ENCODE measurements around the gene LCN12.
A peak's percentile ranks its signal among the peaks of the same experiment; 100 is the strongest.
"Not testable (repeated sequence)": the region's sequence is repeated elsewhere in the genome, so short reads cannot be mapped to it uniquely, and the experiment has no call there.

The LCN12 gene

DNA sequence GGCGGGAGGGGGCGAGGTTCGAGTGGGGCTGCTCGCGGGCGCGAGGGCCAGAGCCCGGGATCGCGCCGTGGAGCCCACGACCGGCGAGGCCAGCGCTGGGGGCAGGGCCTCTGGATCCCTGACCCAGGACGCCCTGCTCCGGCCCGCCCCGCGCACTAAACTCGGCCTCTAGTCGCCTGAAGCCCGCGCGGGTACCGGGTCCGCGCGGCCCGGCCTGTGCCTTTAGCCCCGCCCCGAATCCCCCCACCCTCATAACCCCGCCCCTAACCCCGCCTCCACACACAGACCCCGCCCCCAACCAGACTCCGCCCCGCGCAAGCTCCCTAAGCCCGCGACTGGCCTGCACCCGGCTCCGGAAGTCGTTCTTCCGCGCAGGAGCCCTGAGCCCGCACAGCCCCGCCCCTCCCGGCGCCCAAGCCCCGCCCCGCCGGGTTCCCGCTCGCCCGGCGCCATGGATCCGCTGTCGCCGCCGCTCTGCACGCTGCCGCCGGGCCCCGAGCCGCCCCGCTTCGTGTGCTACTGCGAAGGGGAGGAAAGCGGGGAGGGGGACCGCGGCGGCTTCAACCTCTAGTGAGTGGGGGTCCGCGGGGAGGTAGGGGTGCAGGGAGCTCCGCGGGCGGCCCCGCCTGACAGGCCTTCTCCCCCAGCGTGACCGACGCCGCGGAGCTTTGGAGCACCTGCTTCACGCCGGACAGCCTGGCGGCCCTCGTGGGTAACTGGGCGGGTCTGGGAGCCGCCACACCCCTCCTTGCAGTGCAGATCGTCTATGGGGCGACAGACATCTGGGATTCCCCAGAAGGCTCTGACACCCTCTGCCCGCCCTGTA is 40.1 kb downstream of the LCN12 start, which contains the start of gene PAXX:
PAXX (plus strand) TSS at position 430 of the 826 bp plus-strand sequence; CDS start at position 452, 22 bp downstream.
- peak; percentile 86 for DNase-seq (ENCODE audit: low spot score)

GRCh38 chr9:136992819-136993369 is 40.8 kb downstream of the LCN12 start:
- DNase-seq (ENCODE audit: low spot score), result no peak

DNA sequence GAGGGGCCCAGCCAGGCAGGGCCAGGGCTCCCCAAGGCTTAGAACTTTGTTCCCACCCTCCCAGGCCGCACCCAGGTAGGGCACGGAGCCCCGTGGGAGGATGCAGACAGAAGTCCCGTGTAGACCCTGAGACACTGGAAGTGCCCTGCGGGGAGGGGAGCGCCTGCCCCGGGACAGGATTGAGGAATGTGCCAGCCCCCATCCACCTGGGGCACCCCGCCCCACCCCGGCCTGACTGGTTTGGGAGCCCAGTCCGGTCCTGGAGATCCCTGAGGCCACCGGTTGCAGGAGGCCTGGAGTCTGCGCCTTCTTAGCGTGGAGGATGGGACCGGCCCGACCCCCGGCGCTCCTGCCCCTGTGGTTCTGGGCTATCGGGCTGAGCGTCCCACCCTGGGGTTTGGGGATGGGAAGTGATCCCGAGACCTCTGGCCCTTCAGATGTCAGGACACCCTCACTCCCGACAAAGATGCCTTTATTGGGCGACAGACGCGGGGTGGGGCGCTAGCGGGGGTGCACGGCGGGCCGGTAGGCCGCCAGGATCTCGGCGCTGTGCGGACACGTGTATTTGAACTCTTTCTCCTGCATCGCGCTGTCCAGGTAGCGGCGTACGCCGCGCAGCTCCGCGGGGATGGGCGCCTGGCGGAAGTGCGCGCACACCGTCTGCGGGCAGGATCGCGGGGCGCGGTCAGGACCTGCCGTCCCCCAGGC is 42.3 kb downstream of the LCN12 start:
- no peak for DNase-seq (ENCODE audit: low spot score)

DNA sequence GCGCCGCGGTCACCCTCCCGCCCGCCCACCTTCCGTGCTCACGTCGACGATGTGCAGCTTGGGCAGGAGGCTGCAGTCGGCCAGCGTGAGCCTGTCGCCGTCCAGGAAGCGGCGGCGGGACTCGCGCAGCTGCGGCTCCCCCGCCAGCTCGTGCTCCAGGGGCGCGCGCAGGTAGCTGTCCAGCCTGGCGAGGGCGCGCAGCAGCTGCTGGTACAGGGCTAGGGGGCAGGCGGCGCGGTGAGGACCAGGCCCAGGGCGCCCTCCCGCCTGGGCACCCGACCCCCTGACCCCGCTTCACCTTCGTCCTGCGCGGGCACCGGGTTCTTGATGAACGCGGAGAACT is 42.8 kb downstream of the LCN12 start:
- DNase-seq (ENCODE audit: low spot score), result no peak

GRCh38 chr9:136995362-136995761 is 43.3 kb downstream of the LCN12 start:
- DNase-seq (ENCODE audit: low spot score), result no peak

DNA sequence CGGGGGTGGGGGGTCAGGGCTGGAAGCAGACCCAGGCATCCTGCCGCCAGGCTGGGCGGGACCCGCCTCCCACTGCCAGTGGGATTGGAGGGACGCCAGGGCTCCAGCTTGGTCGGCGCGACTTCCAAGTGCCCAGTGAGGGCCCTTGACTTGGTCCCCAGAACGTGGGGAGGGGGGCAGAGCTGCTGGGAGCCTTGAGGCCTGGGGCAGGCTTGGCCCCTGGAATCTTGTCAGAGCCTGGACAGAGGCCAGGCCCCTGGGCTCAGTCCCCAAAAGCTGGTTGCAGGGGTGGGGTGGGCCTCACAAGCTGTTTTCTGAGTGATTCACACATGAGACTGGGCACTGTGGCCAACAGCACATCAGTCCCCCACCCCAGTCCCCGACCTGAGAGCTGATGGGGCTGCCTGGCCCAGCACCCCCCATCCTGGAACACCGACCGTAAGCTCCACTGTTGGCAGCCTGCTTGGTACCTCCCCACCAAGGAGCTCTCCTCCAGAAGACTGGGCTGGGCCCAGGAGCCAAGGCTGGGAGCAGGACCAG is 43.8 kb downstream of the LCN12 start:
- no peak for DNase-seq (ENCODE audit: low spot score)

DNA sequence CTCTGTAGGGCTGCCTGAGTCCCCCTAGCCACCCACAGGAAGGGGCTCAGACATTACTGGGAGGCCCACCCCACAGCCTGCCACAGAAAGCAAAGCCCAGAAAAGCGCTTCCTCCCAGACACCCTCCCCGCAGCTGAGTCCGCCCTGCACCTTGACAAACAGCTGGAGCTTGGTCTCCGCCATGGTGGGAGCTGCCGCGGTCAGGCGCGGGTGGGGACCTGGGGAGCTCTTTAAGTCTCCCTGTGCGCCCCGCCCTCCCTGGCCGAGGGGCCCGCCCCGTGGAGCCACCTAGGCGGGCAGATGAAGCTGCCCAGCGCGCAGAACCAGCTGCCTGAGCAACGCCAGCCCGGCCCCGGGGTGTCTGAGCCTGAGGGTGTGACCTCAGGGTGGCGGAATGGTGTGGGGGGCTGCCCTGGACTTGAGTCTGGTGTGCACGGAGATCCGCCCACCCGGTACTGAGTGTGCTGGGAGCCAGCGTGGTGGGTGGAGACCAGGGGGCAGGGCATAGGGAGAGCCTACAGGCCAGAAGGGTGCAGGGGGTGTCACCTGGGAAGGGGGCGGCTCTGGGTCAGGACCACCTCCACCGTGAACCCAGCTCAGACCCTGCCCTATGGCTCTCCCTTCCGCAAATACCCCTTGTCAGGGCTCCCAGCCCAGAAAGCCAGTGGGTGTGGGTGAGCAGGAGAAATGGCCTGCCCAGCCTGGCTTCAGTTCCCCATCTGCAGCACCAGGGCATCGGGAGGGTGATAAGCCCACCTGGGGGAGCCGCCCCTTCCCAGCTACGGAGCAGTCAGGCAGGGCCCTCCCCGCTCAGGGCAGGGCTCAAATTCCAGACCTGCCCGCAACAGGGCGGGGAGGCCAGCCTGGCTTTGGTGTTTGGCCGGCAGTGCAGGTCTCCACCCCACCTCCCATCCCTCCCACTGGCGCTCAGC is 44.6 kb downstream of the LCN12 start, which contains the start of gene CLIC3:
CLIC3 (minus strand) TSS at position 208 of the 932 bp plus-strand sequence; CDS start at position 183, 25 bp downstream.
- DNase-seq (ENCODE audit: low spot score), result no peak

GRCh38 chr9:136997371-136997770 is 45.3 kb downstream of the LCN12 start:
- DNase-seq (ENCODE audit: low spot score), result no peak

GRCh38 chr9:136997830-136998234 is 45.8 kb downstream of the LCN12 start:
- DNase-seq (ENCODE audit: low spot score), result peak; percentile 46

GRCh38 chr9:137000177-137000930 is 48.3 kb downstream of the LCN12 start:
- no peak for DNase-seq (ENCODE audit: low spot score)

- DNase-seq (ENCODE audit: low spot score), result no peak
Observed at GRCh38 chr9:137001857-137002645, 50.0 kb downstream of the LCN12 start.

DNA sequence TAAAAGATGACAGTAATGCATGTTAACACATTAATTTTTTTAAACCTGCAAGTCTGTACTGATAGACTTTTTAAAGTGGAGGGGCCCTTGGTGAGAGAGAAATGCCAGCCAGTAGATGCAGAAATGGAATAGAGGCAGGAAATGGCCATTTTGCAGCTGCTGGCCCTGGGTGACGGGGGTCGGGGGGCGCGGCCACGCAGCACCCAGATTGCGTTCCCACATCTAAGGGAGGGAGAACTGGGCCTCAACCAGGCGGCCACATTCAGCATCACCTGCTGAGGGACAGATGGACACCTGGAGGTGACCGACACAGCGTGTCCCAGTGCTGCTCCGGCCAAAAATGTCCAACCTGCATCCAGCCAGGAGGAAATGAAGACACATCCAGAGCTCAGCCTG is 50.6 kb downstream of the LCN12 start:
- no peak for DNase-seq (ENCODE audit: low spot score)

- not testable (repeated sequence) for DNase-seq (ENCODE audit: low spot score)
Observed at GRCh38 chr9:137004285-137004684, 52.2 kb downstream of the LCN12 start.
